ENCODE results near the gene TRAF3IP1.
A peak's percentile ranks its signal among the peaks of the same experiment; 100 is the strongest.
"Not testable (repeated sequence)": the region's sequence is repeated elsewhere in the genome, so short reads cannot be mapped to it uniquely, and the experiment has no call there.

TRAF3IP1 gene

GRCh38 chr2:238320246-238320647 lies at the start of gene TRAF3IP1:
Gene TRAF3IP1, plus strand, starts transcription at chr2:238320518. Its CDS starts 145 bp downstream, at chr2:238320663.
- CTCF ChIA-PET: no interaction called here
- POLR2A ChIA-PET: interaction anchor here (1.0 kb wide), 1 partner anchor 18 kb away, joined by 4 read pairs; no protein-coding TSS in a partner anchor
- DNase-seq (ENCODE audit: extremely low spot score): peak; percentile 95
- no peak for TF ChIP-seq SUZ12 (IDR thresholded peaks at IDR 0.05)
- TF ChIP-seq SP1 (IDR thresholded peaks at IDR 0.05): no peak
- TF ChIP-seq LEF1 (IDR thresholded peaks at IDR 0.05; ENCODE audit: borderline replicate concordance): no peak
- TF ChIP-seq ELF4 (IDR thresholded peaks at IDR 0.05): no peak
- no peak for TF ChIP-seq FOXK2 (IDR thresholded peaks at IDR 0.05)
- no peak for TF ChIP-seq FOXM1 (IDR thresholded peaks at IDR 0.05; ENCODE audit: borderline replicate concordance)
- TF ChIP-seq L3MBTL2 (conservative IDR thresholded peaks at IDR 0.05): no peak
- TF ChIP-seq ARNT (IDR thresholded peaks at IDR 0.05): no peak
- no peak for TF ChIP-seq ZNF384 (IDR thresholded peaks at IDR 0.05)
- no peak for TF ChIP-seq FOXA1 (IDR thresholded peaks at IDR 0.05)

GRCh38 chr2:238270606-238271005 lies 49.7 kb upstream of the TRAF3IP1 start:
- ChIA-PET POLR2A (no interaction called here), CTCF (no interaction called here)
- DNase-seq (ENCODE audit: extremely low spot score): no peak
- TF ChIP-seq L3MBTL2 (conservative IDR thresholded peaks at IDR 0.05) (no peak), TARDBP (IDR thresholded peaks at IDR 0.05) (no peak), ELF4 (IDR thresholded peaks at IDR 0.05) (no peak), SUZ12 (IDR thresholded peaks at IDR 0.05) (no peak), NFRKB (IDR thresholded peaks at IDR 0.05) (no peak), HDGF (IDR thresholded peaks at IDR 0.05; ENCODE audit: borderline replicate concordance) (no peak), ARNT (IDR thresholded peaks at IDR 0.05) (no peak), FOXM1 (IDR thresholded peaks at IDR 0.05; ENCODE audit: borderline replicate concordance) (no peak), FOXK2 (IDR thresholded peaks at IDR 0.05) (no peak), SP1 (IDR thresholded peaks at IDR 0.05) (no peak), PKNOX1 (IDR thresholded peaks at IDR 0.05) (no peak), CTBP1 (IDR thresholded peaks at IDR 0.05; ENCODE audit: borderline replicate concordance) (no peak), BHLHE40 (IDR thresholded peaks at IDR 0.05; ENCODE audit: borderline replicate concordance) (no peak), LEF1 (IDR thresholded peaks at IDR 0.05; ENCODE audit: borderline replicate concordance) (no peak)

- ChIA-PET CTCF (no interaction called here), POLR2A (no interaction called here)
- DNase-seq (ENCODE audit: extremely low spot score): no peak
- TF ChIP-seq L3MBTL2 (conservative IDR thresholded peaks at IDR 0.05) (no peak), FOXM1 (IDR thresholded peaks at IDR 0.05; ENCODE audit: borderline replicate concordance) (no peak), ARNT (IDR thresholded peaks at IDR 0.05) (no peak), BHLHE40 (IDR thresholded peaks at IDR 0.05; ENCODE audit: borderline replicate concordance) (no peak), ELF4 (IDR thresholded peaks at IDR 0.05) (no peak)
Observed at GRCh38 chr2:238271061-238271554, 49.2 kb upstream of the TRAF3IP1 start.

- CTCF ChIA-PET; POLR2A ChIA-PET; DNase-seq (ENCODE audit: extremely low spot score): not testable (repeated sequence)
Observed at GRCh38 chr2:238271686-238272085, 48.6 kb upstream of the TRAF3IP1 start.

- TF ChIP-seq ELF4 (IDR thresholded peaks at IDR 0.05) (no peak), PKNOX1 (IDR thresholded peaks at IDR 0.05) (no peak), FOXK2 (IDR thresholded peaks at IDR 0.05) (no peak), SUZ12 (IDR thresholded peaks at IDR 0.05) (no peak), LEF1 (IDR thresholded peaks at IDR 0.05; ENCODE audit: borderline replicate concordance) (no peak), FOXA1 (IDR thresholded peaks at IDR 0.05) (no peak), BHLHE40 (IDR thresholded peaks at IDR 0.05; ENCODE audit: borderline replicate concordance) (no peak), ARNT (IDR thresholded peaks at IDR 0.05) (no peak), TARDBP (IDR thresholded peaks at IDR 0.05) (no peak), HDGF (IDR thresholded peaks at IDR 0.05; ENCODE audit: borderline replicate concordance) (no peak), SP1 (IDR thresholded peaks at IDR 0.05) (no peak), L3MBTL2 (conservative IDR thresholded peaks at IDR 0.05) (no peak), ZNF384 (IDR thresholded peaks at IDR 0.05) (no peak), CTBP1 (IDR thresholded peaks at IDR 0.05; ENCODE audit: borderline replicate concordance) (no peak), NFRKB (IDR thresholded peaks at IDR 0.05) (no peak), FOXM1 (IDR thresholded peaks at IDR 0.05; ENCODE audit: borderline replicate concordance) (no peak)
- CTCF ChIA-PET: no interaction called here
- no peak for DNase-seq (ENCODE audit: extremely low spot score)
- POLR2A ChIA-PET: no interaction called here
Observed at GRCh38 chr2:238272156-238272555, 48.2 kb upstream of the TRAF3IP1 start.

GRCh38 chr2:238273433-238273832 lies 46.9 kb upstream of the TRAF3IP1 start:
- DNase-seq (ENCODE audit: extremely low spot score); CTCF ChIA-PET; POLR2A ChIA-PET: not testable (repeated sequence)

GRCh38 chr2:238274152-238274865 lies 46.0 kb upstream of the TRAF3IP1 start:
- ChIA-PET CTCF (interaction anchor here (1.5 kb wide), 1 partner anchor 11 kb away, joined by 4 read pairs; no protein-coding TSS in a partner anchor), POLR2A (interaction anchor here (0.8 kb wide), 1 partner anchor 40 kb away, joined by 3 read pairs; no protein-coding TSS in a partner anchor)
- TF ChIP-seq ZNF384 (IDR thresholded peaks at IDR 0.05) (no peak), LEF1 (IDR thresholded peaks at IDR 0.05; ENCODE audit: borderline replicate concordance) (no peak), FOXK2 (IDR thresholded peaks at IDR 0.05) (no peak), SUZ12 (IDR thresholded peaks at IDR 0.05) (no peak), HDGF (IDR thresholded peaks at IDR 0.05; ENCODE audit: borderline replicate concordance) (no peak), L3MBTL2 (conservative IDR thresholded peaks at IDR 0.05) (no peak), CTBP1 (IDR thresholded peaks at IDR 0.05; ENCODE audit: borderline replicate concordance) (no peak), NFRKB (IDR thresholded peaks at IDR 0.05) (no peak), PKNOX1 (IDR thresholded peaks at IDR 0.05) (no peak), TARDBP (IDR thresholded peaks at IDR 0.05) (no peak), BHLHE40 (IDR thresholded peaks at IDR 0.05; ENCODE audit: borderline replicate concordance) (no peak), FOXM1 (IDR thresholded peaks at IDR 0.05; ENCODE audit: borderline replicate concordance) (no peak), SP1 (IDR thresholded peaks at IDR 0.05) (no peak), ARNT (IDR thresholded peaks at IDR 0.05) (no peak), FOXA1 (IDR thresholded peaks at IDR 0.05) (no peak), ELF4 (IDR thresholded peaks at IDR 0.05) (no peak)
- no peak for DNase-seq (ENCODE audit: extremely low spot score)
